ENCODE data around the gene ATP10A. TPM values are rescaled to one million over a fixed set of nuclear protein-coding genes. Genes with fewer than 3 reads are reported as not detected.

Gene ATP10A
- total and polyA plus RNA-seq, 2 of the 8 experiments (the other 6 are each of a cell fraction or from before 2014, with no cell fraction given): 2.0 to 2.8 TPM

DNA sequence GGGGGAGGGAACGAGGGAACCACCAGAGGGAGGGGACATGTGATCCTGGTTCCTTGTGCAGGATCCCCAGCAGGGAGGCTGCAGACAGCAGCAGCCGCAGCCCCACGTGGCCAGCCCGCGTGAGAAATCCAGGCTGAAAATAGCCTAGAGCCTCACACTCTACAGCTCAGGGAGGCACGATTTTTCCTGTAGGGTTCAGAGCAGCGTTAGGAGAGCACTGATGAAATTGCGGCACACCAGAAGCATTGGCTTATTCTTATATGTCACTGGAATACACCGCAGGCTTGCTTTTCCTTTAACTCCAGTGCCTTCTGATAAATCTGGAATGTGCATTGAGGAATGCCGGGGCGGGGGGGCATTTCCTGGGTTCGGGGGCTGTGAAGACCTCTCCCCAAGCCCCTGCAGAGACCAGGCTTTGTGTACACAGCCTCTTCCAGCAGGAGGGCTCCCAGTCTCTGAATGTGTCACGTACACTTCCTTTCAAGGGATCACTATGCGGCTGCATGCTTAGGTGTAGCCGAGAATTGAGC, 193.0 kb downstream of the ATP10A start:
- peak overlapping the region; percentile 96 for H2BK12ac ChIP-seq (ENCODE audit: low read depth, low read length)
- H2BK15ac ChIP-seq (ENCODE audit: low read length): no peak overlapping the region
- POLR2A ChIA-PET (ENCODE audit: partially characterized antibody): interaction anchor here (0.7 to 1.4 kb wide), 7 partner anchors 10 to 111 kb away, joined by 3 to 4 read pairs (median 3); no protein-coding TSS in a partner anchor
- H2AFZ ChIP-seq (ENCODE audit: low read length): no peak overlapping the region; the same call in 1 of the 2 replicates
- no peaks in the 10 kb centered on the region for H3K9me3 ChIP-seq (ENCODE audit: insufficient read depth in 2 of 2, low read depth in 1 of 2, low read length in 1 of 2)
- H3K23ac ChIP-seq (ENCODE audit: insufficient read length): no peak overlapping the region
- no peaks in the 10 kb centered on the region for H3K79me1 ChIP-seq (ENCODE audit: low read depth, low read length)
- H4K8ac ChIP-seq (ENCODE audit: extremely low read depth, insufficient read depth, low read length): 0 out of 2 replicates have a peak overlapping the region, but pooled peaks have one; percentile 38
- peak overlapping the region; percentile 77 for H2BK120ac ChIP-seq (replicated peaks; ENCODE audit: low read depth, low read length)
- 15% methylated on average over 15 of the region's 15 CpGs; no CpG with 5 or more reads in 1 of the 2 experiments for WGBS, 2 experiments (ENCODE audit: extremely low coverage in 1 of 2, insufficient coverage in 1 of 2, insufficient read length in 1 of 2, insufficient replicate concordance in 2 of 2, low coverage in 1 of 2, low lambda C conversion rate in 2 of 2, missing lambda C conversion rate in 1 of 2)
- H3K4me3 ChIP-seq (ENCODE audit: extremely low read depth in 1 of 4, insufficient read depth in 2 of 4, low read depth in 3 of 4, low read length in 4 of 4): peak overlapping the region in 3 of 4 experiments; percentile 28 to 46 (median 30); a peak in 5 of 8 replicates
- no peak overlapping the region for H2AK5ac ChIP-seq (ENCODE audit: low read depth, low read length)
- H3K4me2 ChIP-seq (ENCODE audit: insufficient read depth in 1 of 2, low read depth in 2 of 2, low read length in 2 of 2): peak overlapping the region; percentile 68 to 69
- H3K9ac ChIP-seq (replicated peaks in 1 of 4; ENCODE audit: extremely low read depth in 1 of 4, low read depth in 3 of 4, low read length in 3 of 4): 0 out of 7 replicates have a peak overlapping the region, but pooled peaks of 1 of the 4 experiments have one; percentile 38
- H4K20me1 ChIP-seq (replicated peaks in 1 of 2; ENCODE audit: control insufficient read depth in 1 of 2, insufficient read depth in 2 of 2, low read length in 2 of 2): no peaks in the 10 kb centered on the region
- no peaks in the 10 kb centered on the region for H3K36me3 ChIP-seq (ENCODE audit: control insufficient read depth in 2 of 4, insufficient read depth in 4 of 4, low read length in 3 of 4)
- peak; percentile 61 to 67 for DNase-seq (ENCODE audit: low read depth in 1 of 2, low spot score in 2 of 2)
- no peak overlapping the region for H3K14ac ChIP-seq (ENCODE audit: insufficient read length)
- H3K79me2 ChIP-seq (ENCODE audit: control insufficient read depth in 1 of 2, insufficient read depth in 2 of 2, low read length in 2 of 2): no peaks in the 10 kb centered on the region
- peak overlapping the region; percentile 95 for H2BK5ac ChIP-seq (ENCODE audit: low read depth, low read length)
- H3K27ac ChIP-seq (ENCODE audit: low read depth, low read length): peak overlapping the region; percentile 18; the same call in 1 of the 2 replicates
- H2BK20ac ChIP-seq (ENCODE audit: low read length): peak overlapping the region; percentile 73; the same call in 1 of the 2 replicates
- H4K91ac ChIP-seq (replicated peaks; ENCODE audit: insufficient read length, low read length): peak overlapping the region; percentile 77
- peaks cover 8 to 24% (median 16%) of the 10 kb centered on the region in 4 experiments for H3K4me1 ChIP-seq (replicated peaks in 1 of 4; ENCODE audit: control insufficient read depth in 3 of 4, insufficient read depth in 4 of 4, low read length in 3 of 4)
- FAIRE-seq: peak; percentile 58
- H3K4ac ChIP-seq (replicated peaks; ENCODE audit: insufficient read length, low read depth, low read length): no peak overlapping the region
- H3K27me3 ChIP-seq (replicated peaks in 1 of 4; ENCODE audit: control insufficient read depth in 3 of 4, extremely low read depth in 1 of 4, insufficient read depth in 3 of 4, low read length in 3 of 4): no peaks in the 10 kb centered on the region
- CTCF ChIA-PET (ENCODE audit: partially characterized antibody): interaction anchor here (0.6 to 3.2 kb wide), 12 partner anchors 11 to 161 kb away, joined by 3 to 26 read pairs (median 4); no protein-coding TSS in a partner anchor
- no peak overlapping the region for H3K56ac ChIP-seq (replicated peaks; ENCODE audit: insufficient read length, low read depth, low read length)
- peak overlapping the region; percentile 74 for H4K5ac ChIP-seq (ENCODE audit: insufficient read length, low read depth, low read length)
- no peaks in the 10 kb centered on the region; the same call in 1 of the 2 replicates for H3K23me2 ChIP-seq (ENCODE audit: low read depth, low read length)
- peak overlapping the region; percentile 63; the same call in 1 of the 2 replicates for H3K18ac ChIP-seq (ENCODE audit: extremely low read depth, low read length)
- peak in 1 of 2 experiments; percentile 67; a peak in 1 of 4 replicates for TF ChIP-seq HDAC2 (IDR thresholded peaks at IDR 0.05; ENCODE audit: borderline replicate concordance in 1 of 2, low read depth in 2 of 2, low read length in 2 of 2)
- TF ChIP-seq E2F6 (IDR thresholded peaks at IDR 0.05): peak; percentile 39; the same call in 1 of the 2 replicates
- no peak for TF ChIP-seq BCL11A (IDR thresholded peaks at IDR 0.05; ENCODE audit: low read depth in 2 of 2, low read length in 2 of 2)
- TF ChIP-seq CBX5 (IDR thresholded peaks at IDR 0.05; ENCODE audit: low read depth, low read length): no peak
- no peak for TF ChIP-seq SRF (IDR thresholded peaks at IDR 0.05; ENCODE audit: low read depth, low read length)
- TF ChIP-seq KDM1A (IDR thresholded peaks at IDR 0.05; ENCODE audit: borderline replicate concordance, low read length): no peak
- TF ChIP-seq CREB1 (IDR thresholded peaks at IDR 0.05): no peak
- TF ChIP-seq SIN3A (conservative IDR thresholded peaks at IDR 0.05 in 1 of 2, IDR thresholded peaks at IDR 0.05 in 1 of 2; ENCODE audit: low read depth in 1 of 2, low read length in 2 of 2): peak in 1 of 2 experiments; percentile 57; a peak in 2 of 4 replicates
- no peak for TF ChIP-seq RXRA (IDR thresholded peaks at IDR 0.05; ENCODE audit: insufficient read depth, low read depth, low read length)
- peak; percentile 81 for TF ChIP-seq MAX (IDR thresholded peaks at IDR 0.05)

All from H1 (cell line).